HG03432 (cell line): ENCODE data around the gene LORICRIN.
"Not testable (repeated sequence)": the region's sequence is repeated elsewhere in the genome, so short reads cannot be mapped to it uniquely, and the experiment has no call there.

ENCODE experiments used
- ATAC-seq: cut with Tn5 transposase; IDR thresholded peaks from one replicate; pipeline ENCODE4 v1.9.1; 2021; ENCODE audit warnings: mild to moderate bottlenecking, moderate library complexity; ENCODE audit not compliant: unreplicated experiment

The LORICRIN gene

GRCh38 chr1:153259387-153259786 is at the start of gene LORICRIN:
TSS of gene LORICRIN (plus strand) at chr1:153259687. CDS start at chr1:153260950, 1,263 bp downstream.
- ATAC-seq: no peak

GRCh38 chr1:153210206-153210605 is 49.3 kb upstream of the LORICRIN start:
- no peak for ATAC-seq

- no peak for ATAC-seq
Observed at GRCh38 chr1:153212201-153212600, 47.3 kb upstream of the LORICRIN start.

- ATAC-seq: no peak
Observed at GRCh38 chr1:153213519-153213918, 46.0 kb upstream of the LORICRIN start.

GRCh38 chr1:153217212-153217611 is 42.3 kb upstream of the LORICRIN start, which contains the start of gene PRR9:
TSS of gene PRR9 (plus strand) at chr1:153217584. CDS start at chr1:153218145, 561 bp downstream.
- ATAC-seq: no peak

- ATAC-seq: no peak
Observed at GRCh38 chr1:153217744-153218416, 41.6 kb upstream of the LORICRIN start.

GRCh38 chr1:153220606-153221303 is 38.7 kb upstream of the LORICRIN start:
- no peak for ATAC-seq

- peak; percentile 80 for ATAC-seq
Observed at GRCh38 chr1:153223040-153223891, 36.2 kb upstream of the LORICRIN start.

- no peak for ATAC-seq
Observed at GRCh38 chr1:153227810-153228209, 31.7 kb upstream of the LORICRIN start.

- ATAC-seq: no peak
Observed at GRCh38 chr1:153228491-153228890, 31.0 kb upstream of the LORICRIN start.

GRCh38 chr1:153229076-153229829 is 30.2 kb upstream of the LORICRIN start:
- ATAC-seq: not testable (repeated sequence)

- ATAC-seq: no peak
Observed at GRCh38 chr1:153231363-153231762, 28.1 kb upstream of the LORICRIN start.

- ATAC-seq: no peak
Observed at GRCh38 chr1:153231785-153232184, 27.7 kb upstream of the LORICRIN start.

- ATAC-seq: no peak
Observed at GRCh38 chr1:153232553-153232952, 26.9 kb upstream of the LORICRIN start.

GRCh38 chr1:153233448-153233847 is 26.0 kb upstream of the LORICRIN start:
- ATAC-seq: no peak

GRCh38 chr1:153238527-153238926 is 21.0 kb upstream of the LORICRIN start:
- ATAC-seq: no peak

GRCh38 chr1:153242160-153242559 is 17.3 kb upstream of the LORICRIN start:
- ATAC-seq: no peak

- no peak for ATAC-seq
Observed at GRCh38 chr1:153245466-153245865, 14.0 kb upstream of the LORICRIN start.

- ATAC-seq: no peak
Observed at GRCh38 chr1:153246018-153246417, 13.5 kb upstream of the LORICRIN start.

GRCh38 chr1:153246825-153247224 is 12.7 kb upstream of the LORICRIN start:
- ATAC-seq: no peak
